ENCODE results near the gene DLG1. TPM values are rescaled to one million over a fixed set of nuclear protein-coding genes. Genes with fewer than 3 reads are reported as not detected.

DLG1 gene
- total RNA-seq, 1 experiment from 2014 or later: 90.2 TPM

GRCh38 chr3:197262709-197263108 lies 35.7 kb downstream of the DLG1 start:
- no peaks in the 10 kb centered on the region for H3K9me3 ChIP-seq (ENCODE audit: control insufficient read depth, insufficient read depth, low read depth, low read length)
- in situ Hi-C loops (cut with HindIII; ENCODE audit: low pct_unique_long_range_greater_than_20kb, low sequenced_read_pairs): no loop called here
- no peak for DNase-seq (ENCODE audit: low read depth, low spot score)
- no TSS peak for BruUV-seq (replicated peaks)
- H3K4me1 ChIP-seq (ENCODE audit: control insufficient read depth, insufficient read depth, low read length): 0 out of 2 replicates have a peak, but pooled peaks cover 3% of the 10 kb centered on the region
- intact Hi-C loops (cut with micrococcal nuclease; ENCODE audit: unreplicated experiment): no loop called here
- H3K36me3 ChIP-seq (ENCODE audit: control insufficient read depth, insufficient read depth, low read length): no peaks in the 10 kb centered on the region
- ChIA-PET CTCF (no interaction called here), POLR2A (no interaction called here)
- no peaks in the 10 kb centered on the region for H3K27me3 ChIP-seq (ENCODE audit: control insufficient read depth, insufficient read depth, low read length)
- TF ChIP-seq POLR2AphosphoS5 (IDR thresholded peaks at IDR 0.05; ENCODE audit: low read depth, low read length): no peak
- TF ChIP-seq TCF7L2 (IDR thresholded peaks at IDR 0.05; ENCODE audit: low read depth, low read length): no peak
- no peak for TF ChIP-seq CTCF (IDR thresholded peaks at IDR 0.05)
- no peak for TF ChIP-seq SIN3A (IDR thresholded peaks at IDR 0.05; ENCODE audit: borderline replicate concordance, insufficient read depth, low read depth, low read length)
- no peak for TF ChIP-seq REST (IDR thresholded peaks at IDR 0.05; ENCODE audit: insufficient read depth in 1 of 2, low read depth in 2 of 2, low read length in 1 of 2)
- no peak for ATAC-seq
- no peak overlapping the region for H3K4me3 ChIP-seq (ENCODE audit: low read depth in 2 of 2, low read length in 2 of 2)
- no peak overlapping the region for H3K27ac ChIP-seq (ENCODE audit: low read length)

GRCh38 chr3:197261164-197261509 lies 37.3 kb downstream of the DLG1 start:
- in situ Hi-C loops (cut with HindIII; ENCODE audit: low pct_unique_long_range_greater_than_20kb, low sequenced_read_pairs) (no loop called here), intact Hi-C loops (cut with micrococcal nuclease; ENCODE audit: unreplicated experiment) (no loop called here)
- no peaks in the 10 kb centered on the region for H3K9me3 ChIP-seq (ENCODE audit: control insufficient read depth, insufficient read depth, low read depth, low read length)
- 0 out of 2 replicates have a peak, but pooled peaks cover 5% of the 10 kb centered on the region for H3K4me1 ChIP-seq (ENCODE audit: control insufficient read depth, insufficient read depth, low read length)
- H3K4me3 ChIP-seq (ENCODE audit: low read depth in 2 of 2, low read length in 2 of 2): no peak overlapping the region
- no peak for TF ChIP-seq TCF7L2 (IDR thresholded peaks at IDR 0.05; ENCODE audit: low read depth, low read length)
- TF ChIP-seq REST (IDR thresholded peaks at IDR 0.05; ENCODE audit: insufficient read depth in 1 of 2, low read depth in 2 of 2, low read length in 1 of 2): no peak
- TF ChIP-seq CTCF (IDR thresholded peaks at IDR 0.05): no peak
- H3K27ac ChIP-seq (ENCODE audit: low read length): no peak overlapping the region
- ATAC-seq (no peak), DNase-seq (ENCODE audit: low read depth, low spot score) (no peak)
- no peaks in the 10 kb centered on the region for H3K27me3 ChIP-seq (ENCODE audit: control insufficient read depth, insufficient read depth, low read length)
- H3K36me3 ChIP-seq (ENCODE audit: control insufficient read depth, insufficient read depth, low read length): no peaks in the 10 kb centered on the region
- CTCF ChIA-PET: no interaction called here
- no TSS peak for BruUV-seq (replicated peaks)
- POLR2A ChIA-PET: interaction anchor here (0.6 kb wide), 1 partner anchor 206 kb away, joined by 3 read pairs; no protein-coding TSS in a partner anchor
